ENCODE results near the gene TMEM129. TPM values are rescaled to one million over a fixed set of nuclear protein-coding genes. Genes with fewer than 3 reads are reported as not detected.

TMEM129 gene
- total and polyA plus RNA-seq, 2 experiments from 2014 or later: 16.4 to 64.4 TPM

DNA sequence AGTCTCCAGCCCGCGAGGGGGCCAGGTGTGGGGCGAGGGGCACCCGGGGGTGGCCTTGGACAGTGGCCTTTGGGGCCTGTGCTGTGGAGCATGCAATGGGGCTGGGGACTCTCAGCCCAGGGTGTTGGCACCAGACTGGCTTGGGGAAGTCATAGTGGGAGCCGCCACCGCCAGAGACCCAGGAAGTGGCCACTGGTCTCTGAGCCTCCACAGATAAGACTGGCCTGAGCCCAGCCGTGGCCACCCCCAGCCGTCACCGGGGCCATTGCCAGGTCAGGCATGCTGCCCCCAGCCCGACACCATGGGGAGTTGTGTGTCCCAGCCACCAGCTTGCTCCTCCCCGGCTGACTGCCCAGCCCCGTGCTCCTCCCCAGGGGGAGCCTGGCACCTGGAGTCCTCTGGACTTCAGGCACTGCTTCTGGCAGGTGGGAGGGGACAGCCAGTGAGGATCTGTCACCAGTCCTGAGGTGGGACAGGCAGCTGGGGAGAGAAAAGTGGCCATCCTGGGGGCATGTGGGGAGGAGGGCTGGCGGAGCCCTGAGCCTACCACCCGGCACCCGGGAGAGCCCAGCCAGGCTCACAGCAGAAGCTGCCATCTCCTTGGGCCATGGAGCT lies 32.7 kb upstream of the TMEM129 start (continued):
- TF ChIP-seq, protein P1, sequence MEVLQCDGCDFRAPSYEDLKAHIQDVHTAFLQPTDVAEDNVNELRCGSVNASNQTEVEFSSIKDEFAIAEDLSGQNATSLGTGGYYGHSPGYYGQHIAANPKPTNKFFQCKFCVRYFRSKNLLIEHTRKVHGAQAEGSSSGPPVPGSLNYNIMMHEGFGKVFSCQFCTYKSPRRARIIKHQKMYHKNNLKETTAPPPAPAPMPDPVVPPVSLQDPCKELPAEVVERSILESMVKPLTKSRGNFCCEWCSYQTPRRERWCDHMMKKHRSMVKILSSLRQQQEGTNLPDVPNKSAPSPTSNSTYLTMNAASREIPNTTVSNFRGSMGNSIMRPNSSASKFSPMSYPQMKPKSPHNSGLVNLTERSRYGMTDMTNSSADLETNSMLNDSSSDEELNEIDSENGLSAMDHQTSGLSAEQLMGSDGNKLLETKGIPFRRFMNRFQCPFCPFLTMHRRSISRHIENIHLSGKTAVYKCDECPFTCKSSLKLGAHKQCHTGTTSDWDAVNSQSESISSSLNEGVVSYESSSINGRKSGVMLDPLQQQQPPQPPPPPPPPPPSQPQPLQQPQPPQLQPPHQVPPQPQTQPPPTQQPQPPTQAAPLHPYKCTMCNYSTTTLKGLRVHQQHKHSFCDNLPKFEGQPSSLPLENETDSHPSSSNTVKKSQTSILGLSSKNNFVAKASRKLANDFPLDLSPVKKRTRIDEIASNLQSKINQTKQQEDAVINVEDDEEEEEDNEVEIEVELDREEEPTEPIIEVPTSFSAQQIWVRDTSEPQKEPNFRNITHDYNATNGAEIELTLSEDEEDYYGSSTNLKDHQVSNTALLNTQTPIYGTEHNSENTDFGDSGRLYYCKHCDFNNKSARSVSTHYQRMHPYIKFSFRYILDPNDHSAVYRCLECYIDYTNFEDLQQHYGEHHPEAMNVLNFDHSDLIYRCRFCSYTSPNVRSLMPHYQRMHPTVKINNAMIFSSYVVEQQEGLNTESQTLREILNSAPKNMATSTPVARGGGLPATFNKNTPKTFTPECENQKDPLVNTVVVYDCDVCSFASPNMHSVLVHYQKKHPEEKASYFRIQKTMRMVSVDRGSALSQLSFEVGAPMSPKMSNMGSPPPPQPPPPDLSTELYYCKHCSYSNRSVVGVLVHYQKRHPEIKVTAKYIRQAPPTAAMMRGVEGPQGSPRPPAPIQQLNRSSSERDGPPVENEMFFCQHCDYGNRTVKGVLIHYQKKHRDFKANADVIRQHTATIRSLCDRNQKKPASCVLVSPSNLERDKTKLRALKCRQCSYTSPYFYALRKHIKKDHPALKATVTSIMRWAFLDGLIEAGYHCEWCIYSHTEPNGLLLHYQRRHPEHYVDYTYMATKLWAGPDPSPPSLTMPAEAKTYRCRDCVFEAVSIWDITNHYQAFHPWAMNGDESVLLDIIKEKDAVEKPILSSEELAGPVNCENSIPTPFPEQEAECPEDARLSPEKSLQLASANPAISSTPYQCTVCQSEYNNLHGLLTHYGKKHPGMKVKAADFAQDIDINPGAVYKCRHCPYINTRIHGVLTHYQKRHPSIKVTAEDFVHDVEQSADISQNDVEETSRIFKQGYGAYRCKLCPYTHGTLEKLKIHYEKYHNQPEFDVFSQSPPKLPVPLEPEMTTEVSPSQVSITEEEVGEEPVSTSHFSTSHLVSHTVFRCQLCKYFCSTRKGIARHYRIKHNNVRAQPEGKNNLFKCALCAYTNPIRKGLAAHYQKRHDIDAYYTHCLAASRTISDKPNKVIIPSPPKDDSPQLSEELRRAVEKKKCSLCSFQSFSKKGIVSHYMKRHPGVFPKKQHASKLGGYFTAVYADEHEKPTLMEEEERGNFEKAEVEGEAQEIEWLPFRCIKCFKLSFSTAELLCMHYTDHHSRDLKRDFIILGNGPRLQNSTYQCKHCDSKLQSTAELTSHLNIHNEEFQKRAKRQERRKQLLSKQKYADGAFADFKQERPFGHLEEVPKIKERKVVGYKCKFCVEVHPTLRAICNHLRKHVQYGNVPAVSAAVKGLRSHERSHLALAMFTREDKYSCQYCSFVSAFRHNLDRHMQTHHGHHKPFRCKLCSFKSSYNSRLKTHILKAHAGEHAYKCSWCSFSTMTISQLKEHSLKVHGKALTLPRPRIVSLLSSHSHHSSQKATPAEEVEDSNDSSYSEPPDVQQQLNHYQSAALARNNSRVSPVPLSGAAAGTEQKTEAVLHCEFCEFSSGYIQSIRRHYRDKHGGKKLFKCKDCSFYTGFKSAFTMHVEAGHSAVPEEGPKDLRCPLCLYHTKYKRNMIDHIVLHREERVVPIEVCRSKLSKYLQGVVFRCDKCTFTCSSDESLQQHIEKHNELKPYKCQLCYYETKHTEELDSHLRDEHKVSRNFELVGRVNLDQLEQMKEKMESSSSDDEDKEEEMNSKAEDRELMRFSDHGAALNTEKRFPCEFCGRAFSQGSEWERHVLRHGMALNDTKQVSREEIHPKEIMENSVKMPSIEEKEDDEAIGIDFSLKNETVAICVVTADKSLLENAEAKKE (CRISPR knock-in tag; IDR thresholded peaks at IDR 0.05): no peak
- TF ChIP-seq STAT1 (IDR thresholded peaks at IDR 0.05; ENCODE audit: unreplicated experiment): no peak
- TF ChIP-seq, protein P2, sequence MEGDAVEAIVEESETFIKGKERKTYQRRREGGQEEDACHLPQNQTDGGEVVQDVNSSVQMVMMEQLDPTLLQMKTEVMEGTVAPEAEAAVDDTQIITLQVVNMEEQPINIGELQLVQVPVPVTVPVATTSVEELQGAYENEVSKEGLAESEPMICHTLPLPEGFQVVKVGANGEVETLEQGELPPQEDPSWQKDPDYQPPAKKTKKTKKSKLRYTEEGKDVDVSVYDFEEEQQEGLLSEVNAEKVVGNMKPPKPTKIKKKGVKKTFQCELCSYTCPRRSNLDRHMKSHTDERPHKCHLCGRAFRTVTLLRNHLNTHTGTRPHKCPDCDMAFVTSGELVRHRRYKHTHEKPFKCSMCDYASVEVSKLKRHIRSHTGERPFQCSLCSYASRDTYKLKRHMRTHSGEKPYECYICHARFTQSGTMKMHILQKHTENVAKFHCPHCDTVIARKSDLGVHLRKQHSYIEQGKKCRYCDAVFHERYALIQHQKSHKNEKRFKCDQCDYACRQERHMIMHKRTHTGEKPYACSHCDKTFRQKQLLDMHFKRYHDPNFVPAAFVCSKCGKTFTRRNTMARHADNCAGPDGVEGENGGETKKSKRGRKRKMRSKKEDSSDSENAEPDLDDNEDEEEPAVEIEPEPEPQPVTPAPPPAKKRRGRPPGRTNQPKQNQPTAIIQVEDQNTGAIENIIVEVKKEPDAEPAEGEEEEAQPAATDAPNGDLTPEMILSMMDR (conservative IDR thresholded peaks at IDR 0.05; ENCODE audit: low read depth in 2 of 2): no peak
- no peak for TF ChIP-seq ZNF114 (CRISPR knock-in tag; IDR thresholded peaks at IDR 0.05)
- no peak for TF ChIP-seq JUNB (IDR thresholded peaks at IDR 0.05; ENCODE audit: unreplicated experiment)
- no peak for TF ChIP-seq NANOG (IDR thresholded peaks at IDR 0.05; ENCODE audit: borderline replicate concordance)
- TF ChIP-seq EZH2phosphoT487 (IDR thresholded peaks at IDR 0.05; ENCODE audit: unreplicated experiment): no peak

DNA sequence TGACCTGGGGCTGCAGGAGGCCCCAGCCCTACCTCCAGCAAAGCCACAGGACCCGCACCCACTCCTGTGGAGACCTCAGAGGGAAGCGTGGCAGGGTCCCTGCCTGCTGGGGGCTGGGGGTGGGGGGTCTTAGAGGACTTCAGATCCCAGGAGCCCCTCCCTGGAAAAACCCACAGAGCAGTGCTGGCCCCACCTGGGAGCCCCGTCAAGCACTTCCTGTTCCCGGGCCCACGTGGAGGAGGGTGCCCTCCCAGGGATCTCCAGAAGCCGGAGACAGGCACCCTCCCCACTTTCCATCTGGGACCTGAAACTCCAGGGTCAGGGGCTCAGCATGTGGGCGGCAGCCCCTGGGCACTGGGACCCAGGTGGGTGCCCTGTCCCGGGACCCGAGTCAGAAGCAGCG lies 32.2 kb upstream of the TMEM129 start:
- Histone ChIP-seq H3F3A (replicated peaks; ENCODE audit: low read depth) (no peaks in the 10 kb centered on the region), H3K27ac (ENCODE audit: low read depth) (no peak overlapping the region), H3K9me2 (ENCODE audit: insufficient read depth) (no peaks in the 10 kb centered on the region), H3K4me3 (no peak overlapping the region), H2AFZ (no peak overlapping the region), H4K20me1 (replicated peaks; ENCODE audit: insufficient read depth) (no peaks in the 10 kb centered on the region), H3K27me3 (ENCODE audit: insufficient read depth) (no peaks in the 10 kb centered on the region), H3K4me2 (no peak overlapping the region), H3K4me1 (ENCODE audit: insufficient read depth) (no peaks in the 10 kb centered on the region), H3K36me3 (ENCODE audit: insufficient read depth) (no peaks in the 10 kb centered on the region), H3K79me2 (replicated peaks; ENCODE audit: insufficient read depth) (no peaks in the 10 kb centered on the region)
- Mint-ChIP-seq H3K27me3 (ENCODE audit: insufficient read depth, low read depth, poor library complexity) (no peaks in the 10 kb centered on the region), H3K4me3 (no peak overlapping the region), H3K9me3 (no peaks in the 10 kb centered on the region), H3K27ac (no peak overlapping the region), H3K36me3 (ENCODE audit: low read depth) (no peaks in the 10 kb centered on the region), H3K4me1 (peaks cover 5% of the 10 kb centered on the region; the same call in 2 of the 3 replicates)
- no peak for DNase-seq (ENCODE audit: low spot score)
- ATAC-seq: no peak
- TF ChIP-seq NANOG (IDR thresholded peaks at IDR 0.05; ENCODE audit: borderline replicate concordance) (no peak), EZH2 (IDR thresholded peaks at IDR 0.05; ENCODE audit: low read depth, unreplicated experiment) (no peak), ZNF114 (CRISPR knock-in tag; IDR thresholded peaks at IDR 0.05) (no peak), POLR2AphosphoS5 (IDR thresholded peaks at IDR 0.05; ENCODE audit: low read depth) (no peak), ZNF331 (CRISPR knock-in tag; IDR thresholded peaks at IDR 0.05; ENCODE audit: low read depth) (no peak), CREB1 (CRISPR knock-in tag; IDR thresholded peaks at IDR 0.05; ENCODE audit: low read depth) (no peak), JUNB (IDR thresholded peaks at IDR 0.05; ENCODE audit: unreplicated experiment) (no peak)
- TF ChIP-seq, protein P2 (conservative IDR thresholded peaks at IDR 0.05; ENCODE audit: low read depth in 2 of 2): no peak

Data from GM23338 (cell line).